Erythroblast (primary cell): Measurements from ENCODE around the gene PDCD11.

ENCODE experiments used
- GATA1 ChIP-seq: IDR thresholded peaks from 2 replicates; pipeline ENCODE4 v1.6.1; 2011; ENCODE audit warnings: low read depth, mild to moderate bottlenecking, control low read depth, low read length, moderate library complexity
- POLR2A ChIP-seq: IDR thresholded peaks from 2 replicates; pipeline ENCODE4 v1.6.1; 2011; ENCODE audit warnings: mild to moderate bottlenecking, low read length

- no peak for TF ChIP-seq POLR2A
- TF ChIP-seq GATA1, result no peak
Observed at GRCh38 chr10:103467406-103467805, 71.0 kb downstream of the PDCD11 start.
